ENCODE results near the gene RABGGTB.
A peak's percentile ranks its signal among the peaks of the same experiment; 100 is the strongest.
"Not testable (repeated sequence)": the region's sequence is repeated elsewhere in the genome, so short reads cannot be mapped to it uniquely, and the experiment has no call there.

The RABGGTB gene

DNA sequence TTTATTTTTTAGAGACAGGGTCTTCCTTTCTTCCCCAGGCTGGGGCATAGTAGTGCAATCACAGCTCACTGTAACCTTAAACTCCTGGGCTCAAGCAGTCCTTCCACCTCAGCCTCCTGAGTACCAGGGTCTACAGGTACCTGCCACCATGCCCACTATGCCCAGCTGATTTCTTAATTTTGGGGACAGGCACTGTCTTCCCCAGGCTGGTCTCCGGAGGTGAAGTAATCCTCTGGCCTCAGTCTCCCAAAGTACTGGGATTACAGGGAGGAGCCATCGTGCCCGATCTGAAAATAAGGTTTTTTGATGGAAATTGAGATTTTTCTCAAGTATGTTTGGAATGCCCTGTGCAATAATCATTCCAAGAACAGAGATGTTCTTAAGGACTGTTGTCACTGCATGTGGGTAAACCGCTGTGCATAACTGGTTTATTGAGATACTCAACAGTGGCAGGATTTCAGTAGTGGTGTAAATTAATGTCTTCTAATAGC, 9.7 kb downstream of the RABGGTB start:
- DNase-seq (ENCODE audit: low spot score) (no peak), FAIRE-seq (no peak)

DNA sequence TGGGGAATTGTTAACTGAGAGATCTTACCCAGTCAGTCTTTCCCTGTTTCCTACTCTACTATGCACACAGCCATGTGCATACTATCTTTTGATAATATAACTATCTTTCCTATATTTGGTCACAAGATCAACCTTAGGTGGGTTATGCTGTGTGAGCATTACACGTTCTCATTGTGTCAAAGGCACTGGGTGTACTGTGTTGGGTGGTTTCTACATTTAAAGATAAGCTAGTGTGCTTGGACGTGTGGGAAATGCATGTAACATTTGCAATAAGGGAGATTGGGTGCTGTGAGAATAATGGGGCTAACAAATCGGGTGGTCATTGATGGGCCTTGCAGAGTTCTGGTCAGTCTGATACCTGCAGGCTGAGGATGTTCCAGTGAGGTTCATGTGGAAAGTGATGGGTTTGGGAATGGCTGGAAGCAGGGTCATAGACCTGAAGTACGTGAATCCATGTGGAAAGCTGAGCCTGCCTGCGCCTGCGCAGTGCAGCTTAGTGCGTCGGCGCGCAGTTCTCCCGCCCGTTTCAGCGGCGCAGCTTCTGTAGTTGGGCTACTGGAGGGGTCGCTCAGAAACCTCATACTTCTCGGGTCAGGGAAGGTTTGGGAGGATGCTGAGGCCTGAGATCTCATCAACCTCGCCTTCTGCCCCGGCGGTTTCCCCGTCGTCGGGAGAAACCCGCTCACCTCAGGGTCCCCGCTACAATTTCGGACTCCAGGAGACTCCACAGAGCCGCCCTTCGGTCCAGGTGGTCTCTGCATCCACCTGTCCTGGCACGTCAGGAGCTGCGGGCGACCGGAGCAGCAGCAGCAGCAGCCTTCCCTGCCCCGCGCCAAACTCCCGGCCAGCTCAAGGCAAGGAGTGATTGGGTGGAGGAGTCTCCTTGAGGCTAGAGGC, 10.6 kb downstream of the RABGGTB start, which contains the start of gene MSH4:
Gene MSH4, plus strand, starts transcription at position 507 of the 897 bp plus-strand sequence. Its CDS starts 104 bp downstream, at position 611.
- DNase-seq (ENCODE audit: low spot score) (no peak), FAIRE-seq (no peak)

DNA sequence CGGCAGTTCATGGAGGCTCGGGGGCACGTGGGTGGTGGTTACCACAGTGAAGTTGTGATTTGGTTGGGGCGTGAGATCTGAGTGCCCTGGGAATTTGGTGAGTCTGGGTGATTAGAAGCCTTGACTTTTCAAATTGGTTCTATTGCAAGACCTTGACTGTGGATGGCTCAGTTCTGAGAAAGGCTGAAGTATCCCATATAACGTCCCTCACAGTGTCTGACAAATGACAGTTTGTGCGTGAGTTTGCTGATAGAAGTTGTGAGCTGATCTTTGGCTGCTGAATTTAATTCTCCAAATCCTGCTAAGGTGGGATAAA, 11.2 kb downstream of the RABGGTB start:
- FAIRE-seq (peak; percentile 32), DNase-seq (ENCODE audit: low spot score) (no peak)

DNA sequence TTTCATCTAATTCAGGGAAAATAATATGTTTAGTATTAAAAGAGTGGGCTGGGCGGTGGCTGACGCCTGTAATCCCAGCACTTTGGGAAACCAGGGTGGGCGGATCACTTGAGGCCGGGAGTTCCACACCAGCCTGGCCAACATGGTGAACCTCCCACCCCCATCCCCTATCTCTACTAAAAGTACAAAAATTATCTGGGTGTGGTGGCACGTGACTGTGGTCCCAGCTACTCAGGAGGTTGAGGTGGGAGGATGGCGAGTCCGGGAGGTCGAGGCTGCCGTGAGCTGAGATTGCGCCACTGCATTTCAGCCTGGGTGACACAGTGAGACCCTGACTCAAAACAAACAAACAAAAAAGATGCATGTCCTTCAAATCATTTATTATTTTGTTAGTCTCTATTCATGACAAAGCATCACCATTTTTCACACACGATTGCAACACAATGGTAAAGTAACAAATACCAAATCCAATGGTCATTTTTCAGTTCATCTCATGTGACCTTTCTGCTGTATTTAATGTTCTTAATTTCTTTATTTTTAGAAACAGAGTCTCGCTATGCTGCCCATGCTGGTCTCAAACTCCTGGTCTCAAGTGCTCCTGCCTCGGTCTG, 11.7 kb downstream of the RABGGTB start:
- no peak for DNase-seq (ENCODE audit: low spot score)
- FAIRE-seq = no peak

DNA sequence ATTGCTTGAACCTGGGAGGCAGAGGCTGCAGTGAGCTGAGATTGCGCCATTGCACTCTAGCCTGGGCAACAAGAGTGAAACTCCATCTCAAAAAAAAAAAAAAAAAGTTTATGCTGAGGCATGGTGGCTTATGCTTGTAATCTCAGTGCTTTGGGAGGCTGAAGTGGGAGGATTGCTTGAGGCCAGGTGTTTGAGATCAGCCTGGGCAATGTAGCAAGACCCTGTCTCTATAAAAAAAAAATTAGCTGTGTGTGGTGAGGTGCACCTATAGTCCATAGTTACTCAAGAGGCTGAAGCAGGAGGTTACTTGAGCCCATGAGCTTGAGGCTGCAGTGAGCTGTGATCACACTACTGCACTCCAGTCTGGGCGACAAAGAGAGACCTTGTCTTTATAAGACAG, 15.4 kb downstream of the RABGGTB start:
- DNase-seq (ENCODE audit: low spot score); FAIRE-seq: not testable (repeated sequence)

DNA sequence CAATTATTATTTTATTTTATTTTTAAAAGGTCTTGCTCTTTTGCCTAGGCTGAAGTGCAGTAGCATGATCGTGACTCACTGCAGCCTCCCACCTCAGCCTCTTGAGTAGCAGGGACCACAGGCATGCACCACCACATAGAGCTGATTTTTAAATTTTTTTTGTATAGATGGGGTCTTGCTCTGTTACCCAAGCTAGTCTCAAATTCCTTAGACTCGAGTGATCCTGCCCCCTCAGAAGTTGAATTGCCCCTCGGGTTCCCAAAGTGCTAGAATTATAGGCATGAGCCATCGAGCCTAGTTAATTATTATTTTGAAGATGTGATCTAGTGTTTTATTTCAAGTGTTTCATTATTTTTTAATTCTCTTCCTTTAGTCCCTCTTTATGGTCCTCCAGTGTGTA, 22.9 kb downstream of the RABGGTB start:
- DNase-seq (ENCODE audit: low spot score) (no peak), FAIRE-seq (no peak)

DNA sequence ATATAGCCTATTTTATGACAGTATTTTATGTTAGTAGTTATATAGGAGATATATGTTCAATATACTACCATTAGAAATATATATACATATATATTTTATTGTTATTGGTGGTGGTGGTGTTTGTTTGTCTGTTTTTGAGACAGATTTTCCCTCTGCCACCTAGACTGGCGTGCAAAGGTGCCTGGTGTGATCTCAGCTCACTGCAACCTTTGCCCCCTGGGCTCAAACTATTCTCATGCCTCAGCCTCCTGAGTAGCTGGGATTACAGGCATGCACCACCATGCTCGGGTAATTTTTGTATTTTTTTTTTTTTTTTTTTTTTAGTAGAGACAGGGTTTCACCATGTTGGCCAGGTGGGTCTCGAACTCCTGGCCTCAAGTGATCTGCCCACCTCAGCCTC, 24.1 kb downstream of the RABGGTB start:
- FAIRE-seq; DNase-seq (ENCODE audit: low spot score): not testable (repeated sequence)

DNA sequence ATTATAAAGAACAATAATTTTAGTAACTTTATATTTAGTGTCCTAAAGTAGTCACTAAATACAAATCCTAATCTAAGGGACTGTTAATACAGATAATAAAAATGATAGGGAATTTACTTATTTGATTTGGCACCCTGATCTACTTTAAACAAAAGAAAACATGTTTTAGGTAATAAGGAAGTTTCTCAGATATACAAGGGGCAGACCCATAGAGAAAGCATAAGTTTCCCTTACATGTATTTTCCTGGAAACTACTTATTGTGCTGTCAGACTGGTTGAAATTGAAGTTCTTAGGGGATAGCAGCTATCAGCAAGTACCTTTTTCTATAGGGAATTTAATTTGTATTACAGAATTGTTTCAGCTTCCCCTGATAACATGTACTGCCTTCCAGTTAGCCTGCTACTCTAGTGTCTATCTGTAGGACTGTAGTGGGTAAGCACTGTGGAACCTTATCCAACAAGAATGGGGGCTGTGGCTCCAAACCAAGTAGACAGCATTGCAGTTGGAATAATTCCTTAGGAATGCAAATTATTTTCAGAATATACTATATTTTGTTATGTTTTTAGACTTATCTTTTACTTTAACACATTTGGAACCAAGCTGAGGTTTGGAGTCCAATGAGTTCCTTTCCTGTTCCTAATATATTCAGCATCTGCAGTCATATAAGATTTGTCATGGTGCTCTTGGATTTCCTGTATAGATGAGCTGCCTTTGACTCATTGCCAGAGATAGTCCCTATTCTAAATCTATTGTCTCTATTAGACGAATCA, 25.3 kb downstream of the RABGGTB start:
- FAIRE-seq (no peak), DNase-seq (ENCODE audit: low spot score) (no peak)

DNA sequence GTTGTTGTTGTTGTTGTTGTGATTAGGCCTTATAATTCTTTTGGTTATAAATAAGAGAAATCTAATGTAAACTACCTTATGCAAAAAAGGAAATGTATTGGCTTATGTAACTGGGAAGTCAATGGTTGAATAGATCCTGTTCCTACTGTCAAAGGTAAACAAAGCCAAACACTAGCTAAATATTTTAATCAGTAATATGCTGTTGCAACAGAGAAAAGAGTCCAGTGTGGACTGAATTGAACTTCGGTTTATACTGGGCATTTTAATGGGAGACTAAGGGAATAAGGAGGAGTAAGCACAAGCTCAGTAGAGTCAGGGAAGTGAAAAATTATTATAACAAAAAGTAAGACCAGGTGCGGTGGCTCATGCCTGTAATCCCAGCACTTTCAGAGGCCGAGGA, 26.0 kb downstream of the RABGGTB start:
- DNase-seq (ENCODE audit: low spot score) = no peak

DNA sequence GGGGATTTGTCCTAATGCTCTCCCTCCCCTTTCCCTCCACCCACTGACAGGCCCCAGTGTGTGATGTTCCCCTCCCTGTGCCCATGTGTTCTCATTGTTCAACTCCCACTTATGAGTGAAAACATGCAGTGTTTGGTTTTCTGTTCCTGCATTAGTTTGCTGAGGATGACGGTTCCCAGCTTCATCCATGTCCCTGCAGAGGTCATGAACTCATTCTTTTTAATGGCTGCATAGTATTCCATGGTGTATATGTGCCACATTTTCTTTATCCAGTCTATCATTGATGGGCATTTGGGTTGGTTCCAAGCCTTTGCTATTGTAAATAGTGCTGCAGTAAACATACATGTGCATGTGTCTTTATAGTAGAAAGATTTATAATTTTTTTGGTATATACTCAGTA, 37.5 kb downstream of the RABGGTB start:
- not testable (repeated sequence) for FAIRE-seq; DNase-seq (ENCODE audit: low spot score)

More for the DNA sequence above, 26.0 kb downstream of the RABGGTB start:
- no peak for FAIRE-seq

DNA sequence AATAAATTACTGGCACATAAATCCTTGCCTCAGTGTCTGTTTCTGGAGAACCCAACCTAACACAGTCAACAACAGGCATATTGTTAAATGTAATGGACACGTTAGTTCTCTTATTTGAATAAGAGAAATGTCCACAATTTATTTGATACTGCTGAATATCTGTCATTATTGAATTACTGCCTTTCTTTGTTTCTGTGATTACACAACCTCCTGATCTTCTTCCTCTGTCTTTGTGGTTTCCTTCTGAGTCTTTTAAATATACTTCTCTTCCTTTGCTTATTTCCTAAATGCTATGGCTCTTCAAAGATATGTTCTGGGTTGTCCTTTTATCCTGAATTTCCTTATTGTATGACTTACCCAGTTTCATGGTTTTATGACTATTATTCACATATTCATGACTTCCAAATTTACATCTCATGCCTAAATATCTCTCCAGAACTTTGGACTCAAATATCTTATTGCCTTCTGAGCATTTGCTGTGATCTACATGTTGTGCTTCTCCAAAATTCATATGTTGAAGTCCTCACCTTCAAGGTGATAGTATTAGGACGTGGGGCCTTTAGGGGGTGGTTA, 50.6 kb downstream of the RABGGTB start:
- FAIRE-seq (no peak), DNase-seq (ENCODE audit: low spot score) (no peak)

DNA sequence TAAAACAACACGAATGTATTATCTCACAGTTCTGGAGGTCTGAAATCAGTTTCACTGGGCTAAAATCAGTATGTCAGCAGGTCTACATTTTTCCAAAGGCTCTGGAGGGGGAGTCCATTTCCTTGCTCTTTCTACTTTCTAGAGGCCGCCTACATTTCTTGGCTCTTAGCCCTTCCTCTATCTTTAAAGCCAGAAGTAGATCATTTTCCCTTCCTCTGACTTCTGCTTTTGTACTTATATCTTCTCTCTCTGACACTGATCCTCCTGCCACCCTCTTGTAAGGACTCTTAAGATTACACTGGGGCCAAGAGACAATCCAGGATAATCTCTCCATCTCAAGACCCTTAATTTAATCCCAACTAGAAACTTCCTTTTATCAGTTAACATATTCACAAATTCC, 52.0 kb downstream of the RABGGTB start:
- no peak for DNase-seq (ENCODE audit: low spot score)

DNA sequence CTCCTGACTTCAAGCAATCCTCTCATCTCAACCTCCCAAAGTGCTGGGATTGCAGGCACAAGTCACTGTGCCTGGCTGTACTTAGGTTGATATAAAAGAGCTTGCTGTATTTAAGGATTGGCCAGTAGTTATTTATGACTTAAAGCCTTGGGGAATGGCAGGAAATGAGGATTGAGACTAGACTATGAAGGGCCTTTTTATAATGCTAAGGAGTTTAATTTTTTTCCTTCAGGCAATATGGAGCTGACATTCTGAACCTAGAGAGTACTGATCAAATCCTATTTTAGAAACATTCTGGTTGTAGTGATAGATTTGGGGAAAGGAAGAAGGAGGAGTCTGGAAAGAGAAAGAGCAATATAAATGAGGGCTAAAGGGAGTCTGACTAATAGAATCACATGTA, 55.4 kb downstream of the RABGGTB start:
- no peak for FAIRE-seq
- DNase-seq (ENCODE audit: low spot score) = no peak

More for the DNA sequence above, 52.0 kb downstream of the RABGGTB start:
- FAIRE-seq = no peak
